Measurements from ENCODE around the gene ZBTB46. TPM values are rescaled to one million over a fixed set of nuclear protein-coding genes. Genes with fewer than 3 reads are reported as not detected.

The ZBTB46 gene
- total RNA-seq, 2 donors from 2014 or later = 2.1 to 3.2 TPM

GRCh38 chr20:63752411-63753101 lies 78.5 kb downstream of the ZBTB46 start:
- no peak for TF ChIP-seq CTCF (IDR thresholded peaks at IDR 0.05)
- Histone ChIP-seq H3K36me3 (no peaks in the 10 kb centered on the region), H3K4me3 (no peak overlapping the region), H3K27ac (no peak overlapping the region), H3K9me3 (no peaks in the 10 kb centered on the region), H3K27me3 (no peaks in the 10 kb centered on the region), H3K4me1 (no peaks in the 10 kb centered on the region), H3K9ac (ENCODE audit: low read depth in 2 of 2, low read length in 2 of 2) (no peak overlapping the region)
- no peak for DNase-seq
- intact Hi-C loops (cut with DNase I) = no loop called here

GRCh38 chr20:63751471-63752271 lies 79.4 kb downstream of the ZBTB46 start:
- TF ChIP-seq CTCF (IDR thresholded peaks at IDR 0.05) = no peak
- no peak overlapping the region for H3K9ac ChIP-seq (ENCODE audit: low read depth in 2 of 2, low read length in 2 of 2)
- no peak overlapping the region for H3K4me3 ChIP-seq
- DNase-seq = no peak
- intact Hi-C loops (cut with DNase I) = no loop called here
- no peak overlapping the region for H3K27ac ChIP-seq
- no peaks in the 10 kb centered on the region for H3K36me3 ChIP-seq
- H3K9me3 ChIP-seq = no peaks in the 10 kb centered on the region
- no peaks in the 10 kb centered on the region for H3K4me1 ChIP-seq
- H3K27me3 ChIP-seq = no peaks in the 10 kb centered on the region

- Histone ChIP-seq H3K9me3 (no peaks in the 10 kb centered on the region), H3K27ac (no peak overlapping the region), H3K36me3 (no peaks in the 10 kb centered on the region), H3K27me3 (no peaks in the 10 kb centered on the region), H3K4me3 (no peak overlapping the region), H3K9ac (ENCODE audit: low read depth in 2 of 2, low read length in 2 of 2) (no peak overlapping the region), H3K4me1 (no peaks in the 10 kb centered on the region)
- TF ChIP-seq CTCF (IDR thresholded peaks at IDR 0.05) = no peak
- intact Hi-C loops (cut with DNase I) = no loop called here
- no peak for DNase-seq
Measured at GRCh38 chr20:63750807-63751470, 80.1 kb downstream of the ZBTB46 start.

- intact Hi-C loops (cut with DNase I) = no loop called here
- Histone ChIP-seq H3K27ac (no peak overlapping the region), H3K9me3 (no peaks in the 10 kb centered on the region), H3K27me3 (no peaks in the 10 kb centered on the region), H3K4me1 (no peaks in the 10 kb centered on the region), H3K9ac (ENCODE audit: low read depth in 2 of 2, low read length in 2 of 2) (no peak overlapping the region), H3K36me3 (no peaks in the 10 kb centered on the region), H3K4me3 (no peak overlapping the region)
- DNase-seq = no peak
- TF ChIP-seq CTCF (IDR thresholded peaks at IDR 0.05) = no peak
Measured at GRCh38 chr20:63749597-63750508, 81.2 kb downstream of the ZBTB46 start.

GRCh38 chr20:63748934-63749270 lies 82.2 kb downstream of the ZBTB46 start:
- TF ChIP-seq CTCF (IDR thresholded peaks at IDR 0.05) = no peak

More at GRCh38 chr20:63748934-63749270, 82.2 kb downstream of the ZBTB46 start:
- no peak overlapping the region for H3K9ac ChIP-seq (ENCODE audit: low read depth in 2 of 2, low read length in 2 of 2)
- no peak overlapping the region for H3K4me3 ChIP-seq
- H3K36me3 ChIP-seq = no peaks in the 10 kb centered on the region
- intact Hi-C loops (cut with DNase I) = no loop called here
- no peak for DNase-seq
- H3K27ac ChIP-seq = no peak overlapping the region
- H3K9me3 ChIP-seq = no peaks in the 10 kb centered on the region
- no peaks in the 10 kb centered on the region for H3K4me1 ChIP-seq
- H3K27me3 ChIP-seq = no peaks in the 10 kb centered on the region

Data from colonic mucosa (tissue), 4 donors.